Left renal cortex interstitium (tissue), 4 donors: Measurements from ENCODE around the gene LMO1. TPM values are rescaled to one million over a fixed set of nuclear protein-coding genes. Genes with fewer than 3 reads are reported as not detected.

Source experiments
- DNase-seq, 4 donors: peaks; one replicate each; pipeline ENCODE4 v3.0.0-alpha.2; 2013; ENCODE audit warnings: low read depth in 4 of 4, low spot score in 2 of 4, missing footprints in 1 of 4
- polyA plus RNA-seq, 4 donors: library from polyadenylated mRNA; unstranded; fragments of 120-200 nt; gene quantifications; one replicate each; pipeline ENCODE4 v1.2.1, GENCODE V29; 2013; ENCODE audit not compliant: insufficient read length in 4 of 4

LMO1 gene
- polyA plus RNA-seq, 4 donors: 0.86 to 1.0 (median 0.95) TPM

DNA sequence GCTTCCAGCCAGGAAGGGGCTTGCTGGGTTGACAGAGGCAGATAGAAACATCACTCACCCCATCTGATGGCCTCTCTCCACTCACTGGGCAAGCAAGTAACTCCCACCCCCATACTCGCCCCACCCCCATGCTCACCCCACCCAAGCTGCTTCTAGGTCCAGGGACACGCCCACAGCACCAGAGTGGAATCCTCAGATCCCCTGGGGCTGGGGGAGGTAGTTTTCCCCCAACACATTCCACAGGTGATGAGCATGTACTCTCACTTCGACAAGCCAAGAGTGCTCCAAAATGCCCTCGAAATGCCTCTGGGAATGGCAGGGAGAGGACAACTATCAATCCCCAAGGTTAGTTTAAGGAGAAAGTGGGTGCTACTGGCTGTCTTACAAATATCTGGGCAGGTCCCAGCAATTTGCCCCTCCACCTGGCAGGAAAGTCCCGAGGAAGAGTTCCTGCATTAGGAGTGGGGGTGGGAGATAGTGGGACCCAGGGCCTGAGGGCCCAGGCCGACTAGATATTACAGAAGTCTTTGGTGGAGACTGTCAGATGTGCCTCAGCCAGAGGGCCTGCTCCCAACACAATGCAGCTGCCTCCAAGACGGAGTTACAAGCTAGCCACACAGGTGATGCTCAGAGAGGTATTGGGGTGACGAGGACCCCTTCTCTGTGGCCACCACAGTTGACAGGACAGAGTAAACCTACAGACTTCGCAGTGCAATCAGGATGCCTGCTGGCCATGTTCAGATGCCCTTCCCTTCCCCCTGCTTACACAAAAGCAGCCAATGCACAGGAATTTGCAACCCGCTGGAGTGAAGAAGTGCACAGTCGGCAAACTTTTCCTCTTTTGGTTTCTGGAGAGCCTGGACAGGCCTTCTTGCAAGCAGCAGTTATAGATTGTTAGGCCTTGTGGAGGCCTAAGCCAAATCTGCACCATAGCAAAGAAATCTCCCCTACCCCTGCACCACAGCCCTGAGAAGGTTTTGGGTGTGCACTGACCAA lies 2.9 kb upstream of the LMO1 start:
- no peak for DNase-seq

DNA sequence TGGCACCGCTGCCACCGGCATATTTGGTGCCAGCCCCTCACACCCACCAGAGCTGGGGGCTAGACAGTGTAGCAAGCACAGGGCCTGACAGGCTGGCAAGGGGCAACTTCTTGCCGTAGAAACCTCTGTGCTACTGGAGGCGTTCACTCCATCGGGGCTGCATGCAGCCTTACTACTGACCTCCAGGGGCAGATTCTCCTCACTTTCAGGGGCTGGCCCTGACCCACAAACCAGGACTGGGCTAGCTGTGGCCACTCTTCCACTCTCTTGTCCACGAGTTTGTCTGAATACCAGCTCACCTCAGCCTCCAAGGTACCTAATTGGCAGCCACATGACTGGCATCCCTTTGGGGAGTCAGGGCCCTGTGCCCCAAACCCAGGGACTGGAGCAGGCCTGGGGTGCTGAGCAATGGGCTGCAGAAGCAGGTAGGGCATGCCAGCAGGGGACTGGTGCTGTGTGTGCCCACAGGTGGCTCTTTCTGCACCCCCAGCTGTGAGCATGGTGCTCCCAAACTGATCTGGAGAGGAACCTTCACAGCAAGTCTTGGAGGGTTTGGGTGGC lies 2.1 kb upstream of the LMO1 start:
- DNase-seq: no peak

DNA sequence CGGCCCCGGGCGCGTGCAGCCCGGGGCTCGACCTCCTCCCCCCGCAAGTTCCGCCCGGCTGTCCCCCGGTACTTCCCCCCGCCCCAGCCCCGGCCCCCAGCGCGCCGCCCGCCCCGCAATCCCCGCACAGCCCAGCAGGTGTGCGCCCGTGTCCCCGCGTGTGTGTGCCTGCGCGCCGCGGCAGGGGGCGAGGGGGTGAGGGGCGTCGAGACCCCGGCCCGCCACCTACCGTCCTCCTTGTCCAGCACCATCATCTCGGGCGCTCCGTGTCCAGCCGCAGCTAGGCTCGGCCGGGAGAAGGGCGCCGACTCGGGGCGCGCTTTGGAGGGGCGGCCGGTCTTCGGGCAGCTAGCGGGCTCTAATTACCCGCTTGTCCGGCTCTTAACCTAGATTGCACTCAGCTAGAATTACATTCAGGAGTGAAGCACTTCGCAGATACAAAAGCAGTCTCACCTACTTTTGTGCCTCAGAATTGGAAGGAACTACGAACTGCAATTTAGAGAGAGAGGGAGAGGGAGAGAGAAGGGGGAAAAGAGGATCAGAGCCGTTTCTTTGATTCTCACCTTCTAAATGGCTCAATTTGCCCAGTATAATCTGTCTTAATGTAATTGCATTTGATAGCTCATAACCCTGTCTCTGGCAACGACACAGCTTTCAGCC lies 439 bp downstream of the LMO1 start:
- DNase-seq: no peak

DNA sequence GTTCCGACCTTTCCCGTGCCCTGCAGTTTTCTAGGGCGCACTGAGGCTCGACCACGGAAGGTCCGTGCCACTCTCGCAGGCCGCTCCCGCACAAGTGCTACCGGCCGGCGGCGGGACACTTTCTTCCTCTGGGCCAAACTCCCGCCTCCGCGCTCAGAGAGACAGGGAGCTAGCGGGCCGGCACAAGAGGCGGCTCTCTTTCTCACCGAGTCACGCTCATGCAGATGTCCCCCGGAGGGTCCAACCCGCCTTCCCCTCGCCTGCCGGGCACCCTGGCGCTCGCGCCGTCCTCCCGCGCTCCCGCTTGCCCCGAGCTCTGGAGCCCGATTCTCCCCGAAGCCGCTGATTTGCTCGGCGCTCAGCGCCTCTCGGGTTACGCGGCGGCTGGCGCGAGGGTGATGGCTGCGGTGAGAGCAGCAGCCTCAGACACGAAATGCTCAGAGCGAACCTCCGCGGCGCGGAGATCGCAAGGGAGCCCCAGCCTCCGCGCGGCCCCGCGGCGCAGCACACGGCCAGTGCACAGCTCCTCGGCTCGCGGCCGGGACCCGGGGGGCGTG lies 1.0 kb downstream of the LMO1 start:
- DNase-seq: no peak

DNA sequence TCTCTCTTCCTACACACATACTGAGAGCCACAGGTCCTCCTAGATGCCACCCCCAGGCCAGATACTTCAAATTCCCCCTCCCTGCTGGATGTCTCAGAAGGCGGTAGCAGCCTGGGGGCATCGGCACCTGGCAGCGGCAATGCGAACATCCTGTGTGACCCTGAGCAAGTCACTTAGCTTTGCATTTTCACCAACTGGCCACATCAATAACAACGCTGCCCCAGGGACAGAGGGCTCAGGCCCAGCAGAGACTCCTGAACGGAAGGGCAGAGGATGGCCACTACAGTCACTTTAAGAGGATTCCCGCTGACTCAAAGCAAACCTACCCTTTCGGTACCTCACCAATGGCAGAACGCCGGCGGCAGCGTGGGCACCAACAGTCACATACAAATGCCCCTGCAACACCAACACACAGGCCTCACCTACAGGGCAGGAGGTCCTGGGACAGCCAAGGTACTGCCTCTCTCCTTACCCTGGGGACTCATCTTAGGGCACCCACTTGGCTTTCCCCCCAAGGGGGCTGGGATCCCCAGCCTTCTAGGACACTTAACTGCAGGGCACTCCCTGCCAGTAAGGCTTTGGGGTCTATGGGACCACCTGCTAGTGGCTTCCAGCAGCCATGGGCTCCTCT lies 1.6 kb downstream of the LMO1 start:
- no peak for DNase-seq

DNA sequence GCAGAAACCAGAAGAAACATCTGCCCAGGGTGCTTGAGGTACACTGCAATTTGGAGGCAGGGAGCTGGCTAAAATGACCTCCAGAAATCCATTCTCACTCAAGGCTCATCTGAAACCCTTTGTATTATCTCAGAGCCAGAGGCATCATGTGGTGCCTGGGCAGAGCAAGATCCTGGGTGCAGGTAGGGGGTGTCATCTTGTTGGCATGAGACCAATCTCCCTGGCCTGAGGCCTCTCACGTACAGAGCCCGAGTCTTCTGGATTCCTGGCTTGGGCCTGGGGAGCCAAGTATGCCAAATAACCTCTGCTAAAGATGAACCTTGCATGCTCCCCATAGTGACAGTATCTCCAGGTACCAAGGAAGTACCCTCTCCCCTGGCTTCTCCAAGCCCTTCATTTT lies 2.4 kb downstream of the LMO1 start:
- DNase-seq: no peak

DNA sequence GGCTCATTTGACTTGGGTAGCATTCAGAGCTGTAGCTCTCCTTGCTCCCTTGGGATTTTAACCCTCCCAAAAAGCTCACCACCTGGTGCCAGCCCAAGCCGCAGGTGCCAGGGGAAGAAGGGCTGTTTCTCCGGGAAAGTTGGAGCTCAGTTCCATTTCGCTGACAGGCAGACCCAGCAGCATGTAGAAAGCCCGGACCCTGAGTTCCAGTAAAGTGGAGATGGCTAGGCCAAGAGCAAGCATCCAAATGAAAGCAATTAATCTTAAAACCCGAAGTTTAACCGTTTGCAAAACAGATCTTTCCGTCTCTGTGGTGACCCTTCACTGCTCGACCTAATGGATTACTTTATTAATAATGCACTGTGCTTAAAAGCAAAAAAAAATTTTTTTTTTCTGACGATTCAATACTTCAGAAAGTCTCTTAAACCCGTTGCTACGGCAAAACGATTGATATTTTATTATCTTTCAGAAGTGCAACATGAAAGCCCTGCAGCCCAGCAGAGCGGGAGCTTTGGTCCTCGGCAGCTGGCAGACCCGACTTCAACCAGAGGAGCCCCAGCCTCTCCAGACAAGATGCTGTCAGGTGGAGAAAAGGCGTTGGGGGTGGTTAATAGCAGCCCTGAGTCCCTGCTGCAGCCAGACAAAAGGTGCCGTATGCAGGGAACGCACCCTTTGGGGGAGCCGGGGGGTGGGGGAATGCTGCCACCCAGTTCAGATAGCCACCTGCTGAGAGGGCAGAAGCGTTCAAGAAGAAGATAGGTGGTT lies 3.3 kb downstream of the LMO1 start:
- no peak for DNase-seq

DNA sequence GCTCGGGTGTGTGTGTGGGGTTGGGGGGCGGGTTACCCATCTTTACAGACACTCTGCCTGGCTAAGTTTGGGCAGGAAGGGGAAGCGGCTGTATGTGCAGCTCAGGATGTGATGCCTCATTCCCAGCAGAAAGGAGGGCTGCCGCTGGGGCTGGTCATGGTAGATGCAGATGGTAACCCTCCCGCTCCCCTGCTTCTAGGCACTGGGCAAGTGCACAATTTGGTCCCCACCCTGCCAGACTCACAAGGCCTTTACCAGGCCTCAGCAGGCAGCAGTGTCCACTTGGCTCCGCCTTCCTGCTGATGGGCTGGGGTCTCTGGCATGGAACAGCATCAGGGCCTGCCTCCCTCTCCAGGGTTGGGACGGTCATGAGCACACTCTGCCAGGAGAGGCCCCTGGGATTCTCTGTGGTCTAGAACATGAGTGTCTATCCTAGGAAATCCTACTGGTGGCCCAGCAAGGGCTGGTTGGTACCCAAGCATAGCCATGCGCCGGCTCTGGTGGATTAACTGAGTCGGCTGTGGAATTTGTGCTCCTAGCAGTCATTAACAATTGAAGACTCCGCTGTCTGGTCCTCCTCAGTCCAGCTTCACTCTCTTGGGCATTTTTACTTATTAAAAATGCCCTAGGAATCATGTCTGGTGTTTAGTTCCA lies 4.2 kb downstream of the LMO1 start:
- DNase-seq: no peak

DNA sequence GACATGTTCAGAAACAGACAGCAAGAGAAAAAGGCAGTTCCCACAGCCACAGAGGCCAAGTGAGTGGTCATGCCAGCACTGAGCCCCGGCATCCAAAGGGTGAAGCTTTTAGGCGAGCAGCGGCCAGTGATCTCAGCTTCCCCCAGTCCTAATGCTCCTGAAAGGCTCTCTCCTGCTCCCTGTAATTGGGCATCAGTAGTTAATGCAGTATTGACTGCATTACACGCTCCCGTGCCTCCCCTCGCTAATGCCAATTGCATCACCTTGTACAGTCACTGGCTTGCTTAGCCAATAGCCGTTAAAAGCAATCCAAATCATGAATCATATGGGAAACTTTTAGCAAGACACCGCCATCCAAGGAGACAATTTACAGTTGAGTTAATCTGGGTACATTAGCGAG lies 4.9 kb downstream of the LMO1 start:
- DNase-seq: no peak

DNA sequence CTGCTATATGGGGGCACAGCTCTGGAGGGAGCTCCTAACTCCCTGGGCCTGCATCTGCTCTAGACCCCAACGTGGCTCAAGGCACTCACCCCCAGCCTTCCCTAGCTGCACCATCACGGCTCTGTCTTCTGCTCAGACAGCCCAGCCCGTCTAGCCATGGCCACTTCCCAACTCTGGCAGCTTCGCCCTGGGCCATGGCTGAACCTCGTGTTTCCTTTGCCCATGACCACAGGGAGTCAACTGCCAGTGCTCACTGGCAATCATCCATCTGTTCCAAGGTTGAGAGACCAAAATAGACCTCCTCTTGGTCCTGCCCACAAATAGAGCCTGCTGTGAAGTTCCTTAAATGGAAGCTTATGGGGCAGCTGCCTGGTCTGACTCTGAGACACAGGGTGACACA lies 5.4 kb downstream of the LMO1 start:
- DNase-seq: no peak

DNA sequence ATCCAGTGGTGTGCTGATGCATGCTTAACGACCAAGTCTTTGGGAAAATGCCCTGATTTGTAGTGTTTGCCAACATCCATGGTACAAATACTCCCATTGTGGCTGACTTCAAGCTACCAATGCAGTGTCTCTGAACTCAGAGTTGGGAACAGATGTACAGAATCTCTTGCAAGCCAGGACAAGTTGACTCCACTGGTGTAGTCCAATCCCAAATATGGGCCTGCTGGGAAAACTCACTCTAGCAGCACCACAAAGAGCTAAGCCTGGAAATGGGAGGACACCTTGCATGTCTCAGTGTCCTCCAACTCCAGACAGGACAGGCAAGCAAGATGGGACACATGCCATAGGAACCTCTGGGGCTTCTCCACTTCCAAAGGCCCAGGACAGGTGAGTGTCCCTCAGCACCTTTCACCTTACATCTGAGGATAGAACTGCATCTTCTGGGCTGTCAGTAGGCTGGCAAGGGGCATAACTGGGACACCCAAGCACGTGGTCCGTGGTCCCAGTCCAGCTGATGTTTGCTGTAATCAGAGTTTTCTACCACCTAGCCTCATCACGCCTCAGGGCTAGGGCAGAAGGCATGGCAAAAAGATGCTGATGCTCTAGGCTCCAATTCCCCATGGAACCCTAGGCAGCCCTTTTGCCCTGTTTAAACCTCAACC lies 6.5 kb downstream of the LMO1 start:
- no peak for DNase-seq

DNA sequence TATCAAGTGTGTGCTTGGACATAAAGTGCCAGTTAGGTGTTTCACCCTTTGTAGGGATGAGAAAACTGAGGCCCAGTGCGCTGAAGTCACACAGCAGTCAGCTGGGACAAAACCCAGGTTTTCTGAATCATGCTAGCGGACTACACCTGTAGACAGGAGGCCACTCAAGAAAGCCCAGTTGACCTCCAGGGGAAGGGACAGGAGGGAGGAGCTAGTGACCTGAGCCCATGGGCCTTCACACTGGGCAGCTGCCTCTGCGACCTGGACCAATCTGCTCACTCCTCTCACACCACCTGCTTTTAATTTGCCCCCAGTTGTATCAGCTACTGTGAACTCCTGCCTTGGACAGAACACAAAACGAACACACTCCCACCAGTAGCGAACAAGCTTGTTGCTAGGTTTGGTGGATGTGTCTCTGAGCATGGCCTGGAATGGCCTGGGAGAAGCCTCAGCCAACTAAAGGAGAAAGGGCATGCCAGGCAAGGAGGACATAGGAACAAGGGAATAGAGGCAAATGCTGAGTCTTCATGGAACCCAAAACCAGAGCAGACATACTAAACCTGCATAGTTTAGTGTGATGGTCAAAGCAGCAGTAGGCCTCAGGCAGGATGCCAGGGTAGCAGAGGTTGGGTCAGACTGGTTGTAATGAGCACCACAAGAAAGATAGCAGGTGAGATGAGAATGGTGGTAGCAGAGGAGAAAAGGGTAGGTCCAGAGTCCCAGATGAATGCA lies 7.2 kb downstream of the LMO1 start:
- DNase-seq: no peak

DNA sequence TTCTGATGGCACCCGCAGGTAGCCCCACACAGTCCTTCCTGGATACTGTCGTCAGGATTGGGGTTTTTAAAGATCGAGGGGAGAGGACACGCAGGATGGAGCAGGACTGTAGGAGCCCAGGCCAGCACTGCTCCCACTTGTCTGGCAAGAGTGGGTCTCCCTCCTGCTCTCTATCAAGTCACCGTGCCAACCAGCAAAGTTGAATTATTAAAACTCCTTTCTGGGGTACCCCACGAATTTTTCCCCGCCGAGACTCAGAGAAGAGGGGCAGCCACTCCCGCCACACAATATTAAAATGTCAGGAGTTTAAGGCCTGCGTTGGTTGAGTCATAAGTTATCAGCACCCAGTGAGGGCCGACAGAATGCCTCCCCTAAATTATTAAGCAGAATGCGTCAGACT lies 10.1 kb downstream of the LMO1 start:
- DNase-seq: no peak

DNA sequence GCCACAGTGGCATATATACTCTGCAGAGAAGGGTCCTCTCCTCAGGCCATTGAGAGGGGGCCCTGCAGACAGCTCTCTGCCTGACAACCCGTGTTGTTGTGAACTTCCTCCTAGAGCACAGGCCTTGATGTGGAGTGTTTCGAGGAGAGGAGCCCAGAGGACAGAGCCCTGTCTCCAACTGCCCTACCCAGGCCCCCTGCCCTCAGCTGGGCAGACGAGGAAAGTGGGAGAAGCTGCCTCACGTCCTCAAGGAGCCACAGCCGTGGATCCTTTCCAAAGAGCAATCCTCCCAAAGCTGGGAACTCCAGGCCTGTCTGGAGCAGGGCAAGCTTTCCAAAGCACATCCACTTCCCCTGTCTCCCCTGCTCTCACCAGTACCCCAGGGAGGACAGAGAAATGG lies 10.7 kb downstream of the LMO1 start:
- no peak for DNase-seq

DNA sequence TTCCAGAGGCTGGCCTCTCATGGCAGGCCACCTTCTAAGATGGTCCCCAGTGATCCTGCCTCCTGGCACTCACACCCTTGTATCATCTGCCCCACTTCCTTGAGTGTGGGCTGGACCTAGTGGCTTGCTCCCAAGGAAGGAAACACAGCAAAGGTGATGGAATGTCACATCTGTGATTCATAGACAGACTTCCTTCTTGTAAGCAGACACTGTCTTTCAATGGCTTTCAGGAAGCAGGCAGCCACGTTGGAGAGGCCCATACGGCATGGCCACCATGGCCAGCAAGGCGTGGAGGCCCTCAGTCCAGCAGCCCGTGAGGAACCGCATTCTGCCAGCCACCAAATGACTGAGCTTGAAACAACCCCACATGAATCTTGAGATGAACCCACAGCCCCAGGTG lies 11.3 kb downstream of the LMO1 start:
- DNase-seq: no peak

DNA sequence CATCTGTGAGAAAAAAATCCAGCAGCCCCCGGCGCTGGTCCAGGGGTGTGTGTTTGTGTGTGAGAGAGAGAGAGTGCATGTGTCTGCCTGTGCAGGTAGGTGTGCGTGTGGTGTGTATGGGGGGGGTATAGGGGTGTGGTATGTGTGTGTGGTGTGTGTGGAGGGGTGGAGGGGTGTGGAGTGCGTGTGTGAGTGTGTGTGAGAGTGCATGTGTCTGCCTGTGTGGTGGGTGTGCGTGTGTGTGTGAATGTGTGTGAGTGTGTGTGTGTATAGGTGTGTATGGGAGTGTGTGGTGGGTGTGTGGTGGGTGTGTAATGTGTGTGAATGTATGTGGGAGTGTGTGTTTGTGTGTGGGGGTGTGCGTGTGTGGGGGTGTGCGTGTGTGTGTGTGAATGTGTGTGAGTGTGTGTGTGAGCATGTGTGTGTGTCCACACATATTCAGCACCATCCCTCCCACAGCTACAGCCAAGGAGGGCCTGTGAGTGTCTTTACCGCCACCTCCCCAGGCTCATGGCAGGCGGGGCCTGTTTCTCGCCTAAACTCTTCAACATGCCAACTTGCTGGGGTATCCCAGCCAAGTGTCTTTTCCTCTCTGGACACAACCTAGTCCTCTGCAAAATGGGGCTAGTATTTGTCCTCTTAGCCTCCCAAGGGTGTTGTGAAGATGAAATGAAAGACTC lies 11.9 kb downstream of the LMO1 start:
- DNase-seq: no peak

DNA sequence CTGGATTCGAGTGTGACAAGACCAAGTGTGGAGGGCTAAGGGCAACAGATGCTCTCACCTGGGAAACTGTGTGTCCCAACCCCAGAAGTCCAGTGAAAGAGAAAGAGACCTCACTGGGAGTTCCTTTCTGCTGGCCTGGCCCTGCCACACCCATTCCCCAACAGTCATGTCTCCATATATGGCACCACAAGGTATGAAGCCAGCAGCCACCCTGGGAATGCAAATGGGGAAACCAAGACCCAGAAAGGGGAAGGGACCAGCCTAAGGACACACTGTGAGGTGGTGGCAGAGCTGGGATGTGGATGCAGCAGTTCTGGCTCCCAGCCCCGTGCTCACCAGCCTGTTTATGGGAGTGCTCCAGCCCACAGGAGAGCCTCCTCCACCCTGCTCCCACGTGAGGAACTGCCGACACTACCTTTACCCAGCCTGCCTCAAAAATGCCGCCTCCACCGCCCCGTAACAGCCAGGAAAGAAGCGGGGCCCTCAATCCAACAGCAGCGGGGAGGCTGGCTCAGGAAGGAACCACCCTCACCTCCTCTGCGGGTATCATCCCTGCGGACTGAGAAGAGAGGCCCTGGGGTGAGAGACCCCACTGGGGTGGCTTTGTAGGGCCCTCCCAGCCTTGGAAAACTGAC lies 12.6 kb downstream of the LMO1 start:
- DNase-seq: no peak
